NOMO-1 (cell line): ENCODE data around the gene DAAM1.
A peak's percentile ranks its signal among the peaks of the same experiment; 100 is the strongest.

ENCODE experiments used
- DNase-seq, 2 experiments: peaks; one replicate each; lab custom pipeline; 2025; ENCODE audit not compliant: unreplicated experiment in 2 of 2; lab: John Stamatoyannopoulos, UW

The DAAM1 gene

GRCh38 chr14:59336098-59336497, 147.6 kb downstream of the DAAM1 start:
- no peak for DNase-seq

GRCh38 chr14:59336706-59337105, 148.2 kb downstream of the DAAM1 start:
- no peak for DNase-seq

GRCh38 chr14:59337141-59337611, 148.7 kb downstream of the DAAM1 start:
- DNase-seq = peak; percentile 16 to 28

- DNase-seq = no peak
Measured at GRCh38 chr14:59338761-59339160, 150.3 kb downstream of the DAAM1 start.

- no peak for DNase-seq
Measured at GRCh38 chr14:59339524-59340330, 151.3 kb downstream of the DAAM1 start.

- DNase-seq = no peak
Measured at GRCh38 chr14:59341858-59342477, 153.5 kb downstream of the DAAM1 start.

- DNase-seq = no peak
Measured at GRCh38 chr14:59342516-59343484, 154.3 kb downstream of the DAAM1 start.

- no peak for DNase-seq
Measured at GRCh38 chr14:59343585-59343984, 155.1 kb downstream of the DAAM1 start.

GRCh38 chr14:59344016-59344415, 155.5 kb downstream of the DAAM1 start:
- no peak for DNase-seq

- no peak for DNase-seq
Measured at GRCh38 chr14:59344691-59345455, 156.4 kb downstream of the DAAM1 start.

- no peak for DNase-seq
Measured at GRCh38 chr14:59346329-59346728, 157.9 kb downstream of the DAAM1 start.

GRCh38 chr14:59346796-59347510, 158.5 kb downstream of the DAAM1 start:
- DNase-seq = no peak

GRCh38 chr14:59347511-59347900, 159.0 kb downstream of the DAAM1 start:
- DNase-seq = peak; percentile 28 to 70

GRCh38 chr14:59347915-59348314, 159.4 kb downstream of the DAAM1 start:
- DNase-seq = no peak

- DNase-seq = no peak
Measured at GRCh38 chr14:59349258-59349701, 160.8 kb downstream of the DAAM1 start.

- DNase-seq = no peak
Measured at GRCh38 chr14:59352961-59353360, 164.5 kb downstream of the DAAM1 start.

- no peak for DNase-seq
Measured at GRCh38 chr14:59354666-59355065, 166.2 kb downstream of the DAAM1 start.

GRCh38 chr14:59355091-59355490, 166.6 kb downstream of the DAAM1 start:
- no peak for DNase-seq

- no peak for DNase-seq
Measured at GRCh38 chr14:59356312-59356711, 167.8 kb downstream of the DAAM1 start.

GRCh38 chr14:59356767-59357166, 168.3 kb downstream of the DAAM1 start:
- no peak for DNase-seq
